Skeletal muscle satellite cell (primary cell): ENCODE data around the gene INPP4A.

Source experiments
- H3K27me3 ChIP-seq: 2 replicates; pipeline ENCODE4 v1.7.0; 2013; ENCODE audit warnings: low read length; ENCODE audit not compliant: control insufficient read depth, insufficient read depth
- H3K36me3 ChIP-seq: 2 replicates; pipeline ENCODE4 v1.7.0; 2013; ENCODE audit warnings: mild to moderate bottlenecking, control low read depth, low read length; ENCODE audit not compliant: insufficient read depth
- H3K4me1 ChIP-seq: 2 replicates; pipeline ENCODE4 v1.7.0; 2013; ENCODE audit warnings: low read length; ENCODE audit not compliant: control insufficient read depth, insufficient read depth
- H3K4me2 ChIP-seq: 2 replicates; pipeline ENCODE4 v1.7.0; 2013; ENCODE audit warnings: mild to moderate bottlenecking, low read length
- H3K4me3 ChIP-seq: 2 replicates; pipeline ENCODE4 v1.7.0; 2013; ENCODE audit warnings: low read length
- H3K9ac ChIP-seq: 2 replicates; pipeline ENCODE4 v1.7.0; 2013; ENCODE audit warnings: mild to moderate bottlenecking, low read depth, low read length, moderate library complexity
- H3K9me3 ChIP-seq: replicated peaks from 2 replicates; pipeline ENCODE4 v1.7.0; 2013; ENCODE audit warnings: mild to moderate bottlenecking, control low read depth, low read length

INPP4A gene

GRCh38 chr2:98454500-98455235 is 10.0 kb downstream of the INPP4A start:
- no peaks in the 10 kb centered on the region for H3K9me3 ChIP-seq
- no peak overlapping the region for H3K4me3 ChIP-seq
- no peaks in the 10 kb centered on the region for H3K36me3 ChIP-seq
- peaks cover 31% of the 10 kb centered on the region for H3K4me1 ChIP-seq
- no peak overlapping the region for H3K9ac ChIP-seq
- H3K27me3 ChIP-seq, result no peaks in the 10 kb centered on the region
- H3K4me2 ChIP-seq, result no peak overlapping the region

DNA sequence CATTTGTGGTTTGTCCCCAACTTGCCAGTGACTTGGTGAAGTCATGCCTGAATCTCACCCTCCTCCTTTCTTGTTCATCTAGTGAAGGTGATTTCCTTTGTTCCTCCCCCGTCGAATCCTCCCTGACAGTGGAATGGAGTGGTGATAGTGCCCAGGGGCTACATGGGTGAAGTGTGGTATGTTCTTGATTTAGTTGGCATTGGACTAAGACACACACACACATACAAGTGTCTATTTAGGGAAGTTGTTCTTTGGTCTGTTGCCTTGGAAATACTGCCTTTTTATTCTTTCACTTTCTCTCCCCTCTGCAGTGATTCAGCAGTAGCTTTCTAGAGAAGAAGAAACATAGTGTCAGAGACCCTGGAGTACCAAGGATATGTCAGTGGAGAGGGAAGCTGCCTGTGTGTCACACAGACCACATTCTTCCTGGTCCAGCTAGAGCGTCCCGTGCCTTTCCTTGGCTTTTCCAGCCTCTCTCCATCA is 10.9 kb downstream of the INPP4A start:
- no peaks in the 10 kb centered on the region for H3K27me3 ChIP-seq
- no peak overlapping the region for H3K4me3 ChIP-seq
- peaks cover 31% of the 10 kb centered on the region for H3K4me1 ChIP-seq
- no peaks in the 10 kb centered on the region for H3K36me3 ChIP-seq
- no peaks in the 10 kb centered on the region for H3K9me3 ChIP-seq
- no peak overlapping the region for H3K9ac ChIP-seq
- no peak overlapping the region for H3K4me2 ChIP-seq

DNA sequence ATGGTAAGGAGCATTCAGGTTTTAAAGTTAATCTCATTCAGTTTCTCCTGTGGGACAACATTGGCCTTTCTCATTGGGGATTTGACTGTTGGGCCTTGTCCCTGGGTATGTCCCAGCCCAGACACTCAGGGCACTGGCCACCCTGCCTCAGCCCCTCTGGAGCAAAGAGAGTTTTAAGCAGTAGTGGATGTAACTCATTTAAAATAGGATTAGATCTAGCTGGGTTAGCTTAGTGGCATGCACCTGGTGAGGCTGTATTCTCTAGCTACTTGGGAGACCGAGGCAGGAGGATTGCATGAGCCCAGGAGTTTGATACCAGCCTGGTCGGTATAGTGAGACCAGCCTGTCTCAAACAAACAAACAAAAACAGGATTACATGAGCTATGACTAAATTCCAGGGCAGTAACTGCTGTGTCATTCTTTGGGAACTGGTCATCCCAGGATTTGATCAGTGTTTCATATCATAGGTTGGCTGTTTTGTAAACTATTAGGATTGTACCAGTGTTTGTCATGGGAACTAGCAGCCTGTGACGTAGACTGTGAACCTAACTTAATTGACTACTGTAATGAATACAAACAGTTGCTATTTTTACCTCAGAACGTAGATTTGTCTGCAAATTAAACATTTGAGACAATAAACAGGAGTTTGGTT is 12.5 kb downstream of the INPP4A start:
- Histone ChIP-seq H3K27me3 (no peaks in the 10 kb centered on the region), H3K9ac (peak overlapping the region; percentile 50), H3K4me3 (no peak overlapping the region), H3K9me3 (no peaks in the 10 kb centered on the region), H3K36me3 (no peaks in the 10 kb centered on the region), H3K4me1 (peaks cover 31% of the 10 kb centered on the region), H3K4me2 (no peak overlapping the region)

GRCh38 chr2:98458207-98458606 is 13.5 kb downstream of the INPP4A start:
- H3K9ac ChIP-seq, result peak overlapping the region; percentile 50
- H3K27me3 ChIP-seq, result no peaks in the 10 kb centered on the region
- no peaks in the 10 kb centered on the region for H3K9me3 ChIP-seq
- H3K4me3 ChIP-seq, result no peak overlapping the region
- H3K36me3 ChIP-seq, result no peaks in the 10 kb centered on the region
- H3K4me1 ChIP-seq, result peaks cover 31% of the 10 kb centered on the region
- H3K4me2 ChIP-seq, result no peak overlapping the region

DNA sequence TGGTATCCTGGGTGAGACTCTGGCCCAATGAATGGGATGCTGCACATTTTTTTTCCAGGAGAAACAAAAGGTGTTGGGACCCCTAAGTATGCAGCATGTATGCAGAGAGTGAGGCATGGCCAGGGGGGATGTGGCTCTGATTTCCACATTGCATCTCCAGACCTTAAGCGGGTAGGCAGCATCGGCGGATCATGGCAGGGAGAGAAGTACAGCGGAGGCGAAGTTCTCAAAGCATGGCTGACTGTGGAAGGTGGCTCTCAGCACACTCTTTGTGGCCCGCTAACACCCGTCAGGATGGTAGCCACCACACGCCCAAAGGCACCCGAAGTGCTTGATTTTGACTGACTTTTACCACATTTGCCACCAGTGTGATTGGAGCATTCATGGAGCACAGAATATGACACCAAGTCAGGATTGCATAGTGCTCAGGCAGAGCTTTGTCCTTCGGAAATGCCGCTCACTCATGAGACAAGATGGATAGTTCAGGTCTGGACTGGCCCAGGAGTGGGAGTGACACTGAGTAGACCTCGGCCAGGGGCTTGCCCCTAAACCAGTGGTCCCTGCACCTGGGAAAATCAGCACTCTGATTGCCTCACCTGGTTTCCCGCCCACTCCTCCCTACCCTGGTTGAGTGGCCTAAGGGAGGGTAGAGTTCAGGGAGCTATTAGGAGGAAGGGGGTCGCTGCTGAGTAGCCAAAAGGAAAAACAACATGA is 14.2 kb downstream of the INPP4A start:
- H3K9ac ChIP-seq, result no peak overlapping the region
- H3K27me3 ChIP-seq, result no peaks in the 10 kb centered on the region
- no peaks in the 10 kb centered on the region for H3K36me3 ChIP-seq
- no peak overlapping the region for H3K4me2 ChIP-seq
- no peak overlapping the region for H3K4me3 ChIP-seq
- H3K9me3 ChIP-seq, result no peaks in the 10 kb centered on the region
- peaks cover 31% of the 10 kb centered on the region for H3K4me1 ChIP-seq

DNA sequence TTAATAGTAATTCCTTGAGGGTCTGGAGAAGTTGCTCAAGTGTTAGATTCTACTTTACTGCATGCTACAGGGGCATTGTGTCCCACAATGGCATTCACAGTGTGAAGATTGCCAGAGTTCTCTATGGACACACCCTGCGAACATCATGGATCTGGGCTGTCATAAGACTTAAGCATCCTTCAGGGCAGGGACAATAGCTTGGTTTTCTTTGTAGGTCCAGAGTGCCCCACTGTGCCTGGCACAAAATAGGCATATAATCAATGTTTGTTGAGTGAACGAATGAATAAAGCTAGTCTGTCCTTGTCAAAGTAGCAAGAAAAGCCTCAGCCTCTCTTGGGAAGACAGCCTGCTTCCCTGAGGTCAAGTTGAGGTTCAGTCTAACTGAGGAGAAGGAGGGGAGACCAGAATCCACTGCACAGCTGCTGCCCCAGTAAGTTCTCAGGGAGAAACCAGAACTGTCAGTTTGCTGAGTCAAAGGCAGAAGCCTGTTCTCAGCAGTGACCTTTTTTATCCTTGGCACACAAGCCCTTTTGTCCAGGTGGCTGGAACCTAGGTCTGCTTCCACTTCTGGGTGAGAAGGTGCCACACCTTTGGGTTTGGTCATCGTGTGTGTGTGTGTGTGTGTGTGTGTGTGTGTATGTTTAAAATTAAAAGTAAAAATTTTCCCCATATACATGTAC is 15.0 kb downstream of the INPP4A start:
- Histone ChIP-seq H3K4me3 (no peak overlapping the region), H3K27me3 (no peaks in the 10 kb centered on the region), H3K9me3 (no peaks in the 10 kb centered on the region), H3K4me2 (no peak overlapping the region), H3K36me3 (no peaks in the 10 kb centered on the region), H3K4me1 (peaks cover 24% of the 10 kb centered on the region), H3K9ac (no peak overlapping the region)

GRCh38 chr2:98460573-98461497 is 16.2 kb downstream of the INPP4A start:
- H3K36me3 ChIP-seq, result no peaks in the 10 kb centered on the region
- H3K9ac ChIP-seq, result no peak overlapping the region
- H3K9me3 ChIP-seq, result no peaks in the 10 kb centered on the region
- H3K4me2 ChIP-seq, result no peak overlapping the region
- H3K4me1 ChIP-seq, result peaks cover 20% of the 10 kb centered on the region
- no peak overlapping the region for H3K4me3 ChIP-seq
- H3K27me3 ChIP-seq, result no peaks in the 10 kb centered on the region

DNA sequence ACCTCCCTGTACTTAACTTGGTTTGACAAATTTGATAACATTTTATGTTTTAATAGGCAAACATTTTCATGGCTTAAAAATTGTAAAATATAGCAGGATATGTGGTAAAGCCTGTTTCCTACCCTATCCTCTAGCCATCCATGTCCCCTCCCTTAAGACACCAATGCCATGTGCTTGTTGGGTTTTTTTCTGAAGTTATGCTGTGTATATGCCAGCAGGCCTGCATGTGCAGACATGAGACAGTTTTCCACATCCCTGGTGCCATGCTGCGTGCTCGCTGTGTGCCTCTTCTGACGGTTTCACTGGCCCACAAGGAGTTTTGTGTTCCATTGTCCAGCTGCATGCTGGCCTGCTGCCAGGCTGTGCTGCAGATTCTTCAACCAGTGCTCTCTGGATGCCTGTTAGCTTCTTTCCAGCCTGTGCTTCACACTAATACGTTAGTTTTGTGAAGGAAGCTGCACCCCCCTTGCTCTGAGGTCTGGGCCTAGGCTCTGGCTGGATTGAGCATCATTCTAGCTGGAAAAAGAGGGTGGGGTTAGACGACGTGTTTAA is 16.9 kb downstream of the INPP4A start:
- Histone ChIP-seq H3K4me3 (no peak overlapping the region), H3K9ac (no peak overlapping the region), H3K36me3 (no peaks in the 10 kb centered on the region), H3K9me3 (no peaks in the 10 kb centered on the region), H3K4me2 (no peak overlapping the region), H3K27me3 (no peaks in the 10 kb centered on the region), H3K4me1 (peaks cover 27% of the 10 kb centered on the region)

GRCh38 chr2:98463081-98463481 is 18.4 kb downstream of the INPP4A start:
- Histone ChIP-seq H3K9me3 (no peaks in the 10 kb centered on the region), H3K4me1 (peaks cover 20% of the 10 kb centered on the region), H3K4me2 (no peak overlapping the region), H3K4me3 (no peak overlapping the region), H3K36me3 (no peaks in the 10 kb centered on the region), H3K9ac (no peak overlapping the region), H3K27me3 (no peaks in the 10 kb centered on the region)

GRCh38 chr2:98463551-98463971 is 18.9 kb downstream of the INPP4A start:
- Histone ChIP-seq H3K9ac (no peak overlapping the region), H3K9me3 (no peaks in the 10 kb centered on the region), H3K4me3 (no peak overlapping the region), H3K4me2 (no peak overlapping the region), H3K27me3 (no peaks in the 10 kb centered on the region), H3K36me3 (no peaks in the 10 kb centered on the region), H3K4me1 (peaks cover 22% of the 10 kb centered on the region)
